Measurements from ENCODE around the gene PHETA1.

The PHETA1 gene

DNA sequence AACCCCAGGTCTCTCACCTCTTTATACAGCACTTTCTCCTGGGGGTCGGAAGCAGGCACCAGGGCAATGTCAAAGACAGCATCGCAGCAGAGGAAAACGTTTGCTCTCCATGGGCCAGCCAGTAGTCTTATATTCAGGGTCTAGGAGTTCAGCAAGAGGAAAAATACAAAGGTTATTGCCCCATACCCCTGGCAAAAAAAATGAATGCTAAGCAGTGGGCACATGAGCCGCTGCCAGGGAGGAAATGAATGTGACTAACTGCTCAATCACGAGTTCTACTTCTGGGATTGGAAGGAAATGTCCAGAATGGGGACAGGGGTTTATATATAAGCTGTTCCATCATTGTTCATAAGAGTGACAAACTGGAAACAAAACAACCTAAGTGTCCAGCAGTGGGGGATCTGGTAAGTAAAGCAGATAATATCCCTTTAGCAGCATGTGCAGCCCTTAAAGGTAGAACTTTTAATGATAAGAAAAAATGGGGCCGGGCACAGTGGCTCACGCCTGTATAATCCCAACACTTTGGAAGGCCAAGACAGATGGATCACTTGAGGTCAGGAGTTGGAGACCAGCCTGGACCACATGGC, 53.8 kb downstream of the PHETA1 start:
- H3K36me3 ChIP-seq (replicated peaks; ENCODE audit: low read depth, low read length): no peaks in the 10 kb centered on the region
- no peaks in the 10 kb centered on the region for H3K9me3 ChIP-seq (ENCODE audit: insufficient read depth, low read length)
- no peaks in the 10 kb centered on the region for H3K27me3 ChIP-seq (ENCODE audit: low read depth, low read length)
- no peak overlapping the region for H2AFZ ChIP-seq (ENCODE audit: low read depth, low read length)
- TF ChIP-seq EZH2phosphoT487 (IDR thresholded peaks at IDR 0.05; ENCODE audit: low read depth): no peak
- TF ChIP-seq, protein P1, sequence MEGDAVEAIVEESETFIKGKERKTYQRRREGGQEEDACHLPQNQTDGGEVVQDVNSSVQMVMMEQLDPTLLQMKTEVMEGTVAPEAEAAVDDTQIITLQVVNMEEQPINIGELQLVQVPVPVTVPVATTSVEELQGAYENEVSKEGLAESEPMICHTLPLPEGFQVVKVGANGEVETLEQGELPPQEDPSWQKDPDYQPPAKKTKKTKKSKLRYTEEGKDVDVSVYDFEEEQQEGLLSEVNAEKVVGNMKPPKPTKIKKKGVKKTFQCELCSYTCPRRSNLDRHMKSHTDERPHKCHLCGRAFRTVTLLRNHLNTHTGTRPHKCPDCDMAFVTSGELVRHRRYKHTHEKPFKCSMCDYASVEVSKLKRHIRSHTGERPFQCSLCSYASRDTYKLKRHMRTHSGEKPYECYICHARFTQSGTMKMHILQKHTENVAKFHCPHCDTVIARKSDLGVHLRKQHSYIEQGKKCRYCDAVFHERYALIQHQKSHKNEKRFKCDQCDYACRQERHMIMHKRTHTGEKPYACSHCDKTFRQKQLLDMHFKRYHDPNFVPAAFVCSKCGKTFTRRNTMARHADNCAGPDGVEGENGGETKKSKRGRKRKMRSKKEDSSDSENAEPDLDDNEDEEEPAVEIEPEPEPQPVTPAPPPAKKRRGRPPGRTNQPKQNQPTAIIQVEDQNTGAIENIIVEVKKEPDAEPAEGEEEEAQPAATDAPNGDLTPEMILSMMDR (IDR thresholded peaks at IDR 0.05; ENCODE audit: low read depth, low read length): no peak
- H3K4me3 ChIP-seq (ENCODE audit: low read length): no peak overlapping the region
- no peak overlapping the region for H3K27ac ChIP-seq (ENCODE audit: low read length)
- H3K79me2 ChIP-seq (ENCODE audit: low read length): no peaks in the 10 kb centered on the region
- H3K4me1 ChIP-seq (ENCODE audit: low read length): no peaks in the 10 kb centered on the region
- H3K4me2 ChIP-seq (ENCODE audit: low read length): no peak overlapping the region
- no peaks in the 10 kb centered on the region for H4K20me1 ChIP-seq (ENCODE audit: insufficient read depth, low read length)
- H3K9ac ChIP-seq (ENCODE audit: low read length): no peak overlapping the region

DNA sequence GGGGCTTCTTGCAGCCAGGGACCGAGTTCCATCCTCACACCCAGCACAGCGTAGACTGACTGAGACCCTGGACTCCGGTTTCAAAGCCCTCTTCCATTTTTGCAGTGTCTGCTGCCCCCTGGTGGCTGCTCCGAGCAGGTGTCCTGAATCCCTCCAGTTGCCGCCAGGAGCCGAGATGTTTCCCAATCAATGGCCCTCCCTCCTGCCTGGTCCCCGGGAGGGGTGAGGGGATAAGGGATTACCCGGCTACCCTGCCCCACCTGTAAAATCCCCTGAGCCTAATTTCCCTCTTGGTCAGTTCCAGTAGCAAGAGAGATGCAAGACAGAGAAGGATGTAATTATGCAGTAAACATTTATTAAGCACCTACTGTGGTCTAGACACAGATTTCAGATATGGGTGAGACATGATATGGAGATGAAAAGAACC, 55.0 kb downstream of the PHETA1 start:
- TF ChIP-seq, protein P1 (IDR thresholded peaks at IDR 0.05; ENCODE audit: low read depth, low read length): peak; percentile 94
- TF ChIP-seq EZH2phosphoT487 (IDR thresholded peaks at IDR 0.05; ENCODE audit: low read depth): no peak
- Histone ChIP-seq H3K27ac (ENCODE audit: low read length) (no peak overlapping the region), H2AFZ (ENCODE audit: low read depth, low read length) (no peak overlapping the region)

GRCh38 chr12:111312708-111313107, 56.2 kb downstream of the PHETA1 start:
- Histone ChIP-seq H3K79me2 (ENCODE audit: low read length) (no peaks in the 10 kb centered on the region), H3K4me3 (ENCODE audit: low read length) (no peak overlapping the region), H3K9ac (ENCODE audit: low read length) (no peak overlapping the region)

More for the DNA sequence above, 55.0 kb downstream of the PHETA1 start:
- Histone ChIP-seq H3K4me3 (ENCODE audit: low read length) (no peak overlapping the region), H3K4me2 (ENCODE audit: low read length) (peak overlapping the region; percentile 50), H3K79me2 (ENCODE audit: low read length) (no peaks in the 10 kb centered on the region), H3K36me3 (replicated peaks; ENCODE audit: low read depth, low read length) (no peaks in the 10 kb centered on the region), H4K20me1 (ENCODE audit: insufficient read depth, low read length) (no peaks in the 10 kb centered on the region), H3K9me3 (ENCODE audit: insufficient read depth, low read length) (no peaks in the 10 kb centered on the region), H3K9ac (ENCODE audit: low read length) (no peak overlapping the region), H3K27me3 (ENCODE audit: low read depth, low read length) (no peaks in the 10 kb centered on the region), H3K4me1 (ENCODE audit: low read length) (peaks cover 8% of the 10 kb centered on the region; the same call in 1 of the 2 replicates)

DNA sequence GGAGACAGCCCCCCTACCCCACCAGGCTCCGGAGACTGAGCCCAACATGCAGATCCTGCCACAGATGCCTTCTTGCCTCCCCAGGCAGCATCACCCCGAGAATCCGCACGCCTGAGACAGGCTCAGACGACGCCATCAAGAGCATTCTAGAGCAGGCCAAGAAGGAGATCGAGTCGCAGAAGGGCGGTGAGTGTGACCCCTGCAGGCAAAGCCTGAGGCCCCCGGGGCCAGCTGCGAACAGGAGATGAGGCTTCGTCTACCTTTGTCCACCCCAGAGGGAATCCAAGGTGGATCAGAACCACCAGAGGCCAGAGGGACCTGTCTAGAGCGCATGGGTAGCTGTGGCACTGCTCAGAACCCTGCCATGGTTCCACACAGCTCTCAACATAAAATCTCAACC, 56.9 kb downstream of the PHETA1 start:
- TF ChIP-seq EZH2phosphoT487 (IDR thresholded peaks at IDR 0.05; ENCODE audit: low read depth): no peak
- TF ChIP-seq, protein P1 (IDR thresholded peaks at IDR 0.05; ENCODE audit: low read depth, low read length): no peak
- H3K9me3 ChIP-seq (ENCODE audit: insufficient read depth, low read length): no peaks in the 10 kb centered on the region
- no peak overlapping the region for H2AFZ ChIP-seq (ENCODE audit: low read depth, low read length)
- H3K4me2 ChIP-seq (ENCODE audit: low read length): no peak overlapping the region
- H4K20me1 ChIP-seq (ENCODE audit: insufficient read depth, low read length): no peaks in the 10 kb centered on the region
- no peaks in the 10 kb centered on the region for H3K27me3 ChIP-seq (ENCODE audit: low read depth, low read length)
- H3K27ac ChIP-seq (ENCODE audit: low read length): no peak overlapping the region
- H3K9ac ChIP-seq (ENCODE audit: low read length): no peak overlapping the region
- H3K4me3 ChIP-seq (ENCODE audit: low read length): no peak overlapping the region
- no peaks in the 10 kb centered on the region for H3K79me2 ChIP-seq (ENCODE audit: low read length)
- H3K36me3 ChIP-seq (replicated peaks; ENCODE audit: low read depth, low read length): no peaks in the 10 kb centered on the region
- H3K4me1 ChIP-seq (ENCODE audit: low read length): peaks cover 8% of the 10 kb centered on the region; the same call in 1 of the 2 replicates

More at GRCh38 chr12:111312708-111313107, 56.2 kb downstream of the PHETA1 start:
- Histone ChIP-seq H3K27me3 (ENCODE audit: low read depth, low read length) (no peaks in the 10 kb centered on the region), H2AFZ (ENCODE audit: low read depth, low read length) (no peak overlapping the region), H3K4me1 (ENCODE audit: low read length) (peaks cover 8% of the 10 kb centered on the region; the same call in 1 of the 2 replicates), H3K4me2 (ENCODE audit: low read length) (no peak overlapping the region), H3K27ac (ENCODE audit: low read length) (no peak overlapping the region), H4K20me1 (ENCODE audit: insufficient read depth, low read length) (no peaks in the 10 kb centered on the region), H3K36me3 (replicated peaks; ENCODE audit: low read depth, low read length) (no peaks in the 10 kb centered on the region), H3K9me3 (ENCODE audit: insufficient read depth, low read length) (no peaks in the 10 kb centered on the region)
- TF ChIP-seq, protein P1 (IDR thresholded peaks at IDR 0.05; ENCODE audit: low read depth, low read length): no peak
- TF ChIP-seq EZH2phosphoT487 (IDR thresholded peaks at IDR 0.05; ENCODE audit: low read depth): no peak
